LNCAP (cell line): Measurements from ENCODE around the gene ZNF396.

Experiments used
- CTCF ChIP-seq: fragments of 450-650 bp; IDR thresholded peaks from 2 replicates; pipeline ENCODE4 v1.5.1; 2017; ENCODE audit warnings: mild to moderate bottlenecking

The ZNF396 gene

GRCh38 chr18:35334212-35334611 lies 42.9 kb downstream of the ZNF396 start:
- TF ChIP-seq CTCF = no peak

- TF ChIP-seq CTCF = no peak
Observed at GRCh38 chr18:35331367-35332087, 45.6 kb downstream of the ZNF396 start.

GRCh38 chr18:35328868-35329267 lies 48.3 kb downstream of the ZNF396 start:
- no peak for TF ChIP-seq CTCF

- no peak for TF ChIP-seq CTCF
Observed at GRCh38 chr18:35326695-35327387, 50.3 kb downstream of the ZNF396 start.

- TF ChIP-seq CTCF = no peak
Observed at GRCh38 chr18:35324926-35325655, 52.0 kb downstream of the ZNF396 start.

GRCh38 chr18:35322486-35323458 lies 54.4 kb downstream of the ZNF396 start:
- no peak for TF ChIP-seq CTCF
